DMS79 treated with DMSO at 0.1 percent for 48 hours (cell line): ENCODE results near the gene SLC15A2.
"Not testable (repeated sequence)": the region's sequence is repeated elsewhere in the genome, so short reads cannot be mapped to it uniquely, and the experiment has no call there.

Source experiments
- DNase-seq: peaks from one replicate; lab custom pipeline; 2025; lab: John Stamatoyannopoulos, UW

SLC15A2 gene, protein sequence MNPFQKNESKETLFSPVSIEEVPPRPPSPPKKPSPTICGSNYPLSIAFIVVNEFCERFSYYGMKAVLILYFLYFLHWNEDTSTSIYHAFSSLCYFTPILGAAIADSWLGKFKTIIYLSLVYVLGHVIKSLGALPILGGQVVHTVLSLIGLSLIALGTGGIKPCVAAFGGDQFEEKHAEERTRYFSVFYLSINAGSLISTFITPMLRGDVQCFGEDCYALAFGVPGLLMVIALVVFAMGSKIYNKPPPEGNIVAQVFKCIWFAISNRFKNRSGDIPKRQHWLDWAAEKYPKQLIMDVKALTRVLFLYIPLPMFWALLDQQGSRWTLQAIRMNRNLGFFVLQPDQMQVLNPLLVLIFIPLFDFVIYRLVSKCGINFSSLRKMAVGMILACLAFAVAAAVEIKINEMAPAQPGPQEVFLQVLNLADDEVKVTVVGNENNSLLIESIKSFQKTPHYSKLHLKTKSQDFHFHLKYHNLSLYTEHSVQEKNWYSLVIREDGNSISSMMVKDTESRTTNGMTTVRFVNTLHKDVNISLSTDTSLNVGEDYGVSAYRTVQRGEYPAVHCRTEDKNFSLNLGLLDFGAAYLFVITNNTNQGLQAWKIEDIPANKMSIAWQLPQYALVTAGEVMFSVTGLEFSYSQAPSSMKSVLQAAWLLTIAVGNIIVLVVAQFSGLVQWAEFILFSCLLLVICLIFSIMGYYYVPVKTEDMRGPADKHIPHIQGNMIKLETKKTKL

GRCh38 chr3:121894301-121894990 lies at the start of gene SLC15A2:
SLC15A2 (plus strand) TSS chr3:121894401; CDS start chr3:121894477, 76 bp downstream.
- DNase-seq, result no peak

DNA sequence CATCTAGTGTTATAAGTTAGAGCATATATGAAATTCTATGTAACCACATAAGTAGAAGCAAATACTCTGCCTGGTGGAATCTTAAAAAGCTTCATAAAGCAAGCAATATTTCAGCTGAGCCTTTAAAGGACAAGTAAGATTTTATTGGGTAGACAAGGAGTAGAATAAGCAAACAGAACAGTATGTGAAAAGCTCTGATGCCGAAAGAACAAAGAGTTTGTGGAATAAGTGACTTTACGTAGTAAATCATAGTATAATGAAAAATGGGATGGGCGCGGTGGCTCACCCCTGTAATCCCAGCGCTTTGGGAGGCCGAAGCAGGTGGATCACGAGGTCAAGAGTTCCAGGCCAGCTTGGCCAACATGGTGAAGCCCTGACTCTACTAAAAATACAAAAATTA lies 49.3 kb upstream of the SLC15A2 start:
- DNase-seq, result no peak

GRCh38 chr3:121852256-121852655 lies 41.9 kb upstream of the SLC15A2 start:
- DNase-seq, result no peak

DNA sequence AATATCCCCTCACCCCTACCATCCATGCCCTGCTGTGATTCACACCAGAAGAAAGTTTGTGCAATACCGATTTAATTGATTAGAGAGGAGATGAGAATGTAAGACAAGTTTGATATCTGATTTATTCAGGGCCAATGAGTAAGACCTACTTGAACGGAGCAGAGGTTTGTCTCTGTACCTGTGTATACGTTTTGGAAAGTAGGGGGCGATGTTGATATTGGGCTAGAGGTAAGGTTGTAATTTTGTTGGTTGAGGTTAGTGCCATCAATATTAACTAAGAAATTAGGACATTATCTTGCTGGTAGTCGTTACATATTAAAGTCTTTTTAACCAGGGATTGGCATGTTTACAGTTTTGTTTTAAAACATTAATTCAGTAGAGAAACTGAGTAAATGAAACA lies 38.6 kb upstream of the SLC15A2 start:
- DNase-seq, result no peak

GRCh38 chr3:121857778-121858177 lies 36.4 kb upstream of the SLC15A2 start:
- DNase-seq, result not testable (repeated sequence)

- not testable (repeated sequence) for DNase-seq
Measured at GRCh38 chr3:121863247-121863646, 31.0 kb upstream of the SLC15A2 start.

- no peak for DNase-seq
Measured at GRCh38 chr3:121863801-121864200, 30.4 kb upstream of the SLC15A2 start.

DNA sequence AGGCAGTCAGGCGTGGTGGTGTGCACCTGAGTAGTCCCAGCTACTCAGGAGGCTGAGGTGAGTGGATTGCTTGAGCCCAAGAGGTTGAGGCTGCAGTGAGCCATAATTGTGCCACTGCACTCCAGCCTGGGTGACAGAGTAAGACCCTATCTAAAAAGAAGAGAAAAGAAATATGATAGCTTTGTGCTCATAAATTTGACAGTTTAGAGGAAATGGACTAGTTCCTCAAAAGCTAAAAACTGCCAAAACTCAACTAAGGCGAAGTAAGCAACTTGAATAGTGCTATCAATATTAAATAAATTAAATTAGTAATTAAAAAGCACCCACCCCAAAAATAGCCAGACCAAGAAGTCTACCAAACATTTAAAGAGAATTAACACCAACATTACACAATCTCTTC lies 24.5 kb upstream of the SLC15A2 start:
- DNase-seq, result no peak

DNA sequence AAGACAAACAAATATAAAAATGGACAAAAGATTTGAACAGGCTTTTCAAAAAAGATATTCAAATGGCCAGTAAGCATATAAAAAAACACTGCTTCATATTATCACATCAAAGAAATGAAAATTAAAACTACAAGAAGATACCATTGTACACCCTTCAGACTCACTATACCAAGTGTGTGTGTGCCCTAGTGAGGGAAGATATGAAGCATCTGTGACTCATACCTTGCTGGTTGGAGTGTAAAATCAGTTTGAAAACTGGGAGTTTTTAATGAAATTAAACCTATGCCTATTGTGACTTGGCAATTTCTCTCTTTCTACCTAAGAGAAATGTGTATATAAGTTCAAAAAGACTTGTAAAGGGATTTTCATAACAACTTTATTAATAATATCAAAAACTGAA lies 23.5 kb upstream of the SLC15A2 start:
- DNase-seq, result no peak

GRCh38 chr3:121871430-121871829 lies 22.8 kb upstream of the SLC15A2 start:
- no peak for DNase-seq

GRCh38 chr3:121878411-121878810 lies 15.8 kb upstream of the SLC15A2 start:
- no peak for DNase-seq

GRCh38 chr3:121883507-121883906 lies 10.7 kb upstream of the SLC15A2 start:
- no peak for DNase-seq

GRCh38 chr3:121885386-121885785 lies 8.8 kb upstream of the SLC15A2 start:
- DNase-seq, result no peak

DNA sequence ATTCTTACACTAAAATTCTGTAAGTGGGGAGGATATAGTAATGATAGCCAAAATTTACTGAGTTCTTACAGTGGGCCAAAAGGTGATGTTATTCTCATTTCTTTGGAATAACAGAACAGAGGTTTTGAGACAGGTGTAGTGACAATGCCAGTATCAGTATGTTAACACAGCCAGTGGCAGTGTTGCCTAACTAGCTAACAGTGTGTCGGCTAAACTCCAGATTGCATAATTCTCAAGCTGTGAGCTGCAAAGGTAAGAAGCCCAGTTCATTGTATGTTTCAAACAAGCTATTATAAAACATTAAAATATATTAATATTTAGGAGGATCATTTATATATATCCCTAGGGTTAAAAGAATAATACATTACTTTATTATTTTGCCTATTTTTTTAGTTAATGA lies 920 bp downstream of the SLC15A2 start:
- no peak for DNase-seq

GRCh38 chr3:121895736-121896135 lies 1.5 kb downstream of the SLC15A2 start:
- DNase-seq, result no peak

DNA sequence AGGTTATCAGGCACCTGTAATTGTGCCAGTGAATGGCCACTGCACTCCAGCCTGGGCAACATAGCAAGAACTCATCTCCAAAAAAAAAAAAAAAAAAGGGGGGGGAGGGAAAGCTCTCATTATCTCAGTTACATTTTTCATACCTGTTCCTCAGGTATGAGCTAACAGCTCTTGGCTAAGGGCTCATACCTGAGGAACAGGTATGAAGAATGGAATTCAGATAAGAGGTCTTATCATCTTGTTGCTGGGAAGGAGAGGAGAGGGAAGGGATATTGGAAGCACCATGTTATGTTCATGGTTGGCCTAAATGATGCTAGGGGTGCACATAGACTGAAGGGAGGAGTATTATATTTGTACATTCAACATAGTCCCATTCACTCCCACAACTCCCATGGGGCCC lies 2.6 kb downstream of the SLC15A2 start:
- DNase-seq, result no peak

DNA sequence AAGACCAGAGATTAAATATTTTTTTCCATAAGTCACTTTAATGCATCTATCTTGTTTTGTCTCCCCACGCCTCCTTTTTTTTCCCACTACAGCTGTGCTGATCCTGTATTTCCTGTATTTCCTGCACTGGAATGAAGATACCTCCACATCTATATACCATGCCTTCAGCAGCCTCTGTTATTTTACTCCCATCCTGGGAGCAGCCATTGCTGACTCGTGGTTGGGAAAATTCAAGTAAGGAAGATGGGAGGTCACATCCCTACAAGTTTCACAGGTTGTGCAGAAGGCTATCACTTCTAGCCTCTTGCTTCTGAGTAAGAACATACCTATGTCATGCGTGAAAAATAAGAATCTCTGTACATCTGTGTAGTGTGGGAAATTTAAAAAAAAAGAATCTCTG lies 3.1 kb downstream of the SLC15A2 start:
- no peak for DNase-seq

DNA sequence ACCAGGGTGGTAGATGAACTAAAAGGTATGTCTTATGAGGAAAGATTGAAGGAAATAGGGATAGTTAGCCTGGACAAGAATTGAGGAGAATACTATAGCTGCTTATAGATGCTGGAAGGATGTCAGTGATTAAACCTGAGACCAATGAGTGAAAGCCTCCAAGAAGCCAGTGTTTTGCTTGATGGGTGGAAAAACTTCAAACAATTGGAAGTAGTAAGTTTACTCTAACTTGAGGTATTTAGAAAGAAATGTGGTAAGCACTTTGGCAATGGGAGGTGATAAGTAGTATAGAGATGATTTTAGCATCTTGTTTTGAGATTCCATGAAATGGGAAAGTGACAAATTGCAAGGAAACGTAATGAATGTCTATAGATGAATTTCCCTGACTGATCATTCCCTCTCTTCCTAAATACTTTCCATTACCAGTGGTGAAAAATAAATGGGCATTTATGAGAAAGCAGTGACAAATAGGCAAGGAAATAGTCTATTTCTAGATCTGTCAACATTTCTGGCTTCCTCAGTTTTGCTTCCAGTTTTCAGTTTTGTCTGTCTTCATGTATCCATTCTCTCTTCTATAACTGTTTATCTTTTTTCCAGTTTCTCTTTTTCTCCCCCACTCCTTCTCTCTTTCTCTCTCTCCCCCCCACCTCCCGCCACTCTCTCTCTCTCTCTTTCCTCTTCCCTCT lies 19.2 kb downstream of the SLC15A2 start:
- DNase-seq, result no peak

GRCh38 chr3:121914081-121914998 lies 20.1 kb downstream of the SLC15A2 start:
- DNase-seq, result no peak

DNA sequence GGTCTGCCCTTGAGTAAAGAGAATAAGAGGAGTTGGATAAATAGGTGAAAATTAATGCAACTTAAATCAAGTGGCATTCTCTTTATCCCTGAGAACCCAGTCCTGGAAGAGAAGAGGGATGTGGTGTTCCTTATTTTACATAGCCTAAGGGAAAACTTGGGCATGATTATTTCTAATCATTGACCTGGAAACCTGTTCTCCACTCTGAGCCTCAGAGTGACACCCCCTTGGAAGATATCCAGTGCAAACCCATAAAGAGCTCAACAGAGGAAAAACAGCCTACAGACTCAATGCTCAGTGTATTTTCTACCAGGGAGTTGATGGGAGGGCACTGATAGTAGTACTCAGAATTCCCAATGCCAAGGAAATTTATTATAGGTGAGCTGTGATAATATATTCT lies 22.0 kb downstream of the SLC15A2 start:
- DNase-seq, result peak; percentile 51
